Lung (tissue), 12 donors: ENCODE results near the gene DOCK11. TPM values are rescaled to one million over a fixed set of nuclear protein-coding genes. Genes with fewer than 3 reads are reported as not detected.

Experiments used
- ATAC-seq: fragments of 200-7000 bp; cut with Tn5 transposase; one replicate; pipeline ENCODE4 v1.9.1; 2020; ENCODE audit warnings: moderate number of reproducible peaks; ENCODE audit not compliant: insufficient read depth, low FRiP score
- DNase-seq, 3 donors: peaks; one replicate each; pipeline ENCODE4 v3.0.0-alpha.2; 2013 to 2017
- H3K27ac ChIP-seq, 2 donors: one replicate each; pipeline ENCODE4 v1.5.1; 2013; ENCODE audit warnings: mild to moderate bottlenecking in 2 of 2, moderate library complexity in 2 of 2, control low read depth in 1 of 2, inconsistent platforms in 1 of 2, low read depth in 1 of 2, low read length in 1 of 2
- H3K27me3 ChIP-seq, 3 donors: one replicate each; pipeline ENCODE4 v1.5.1; 2013; ENCODE audit warnings: low read length in 2 of 3; ENCODE audit not compliant: control insufficient read depth in 3 of 3, insufficient read depth in 3 of 3
- H3K36me3 ChIP-seq, 4 donors: one replicate each; pipeline ENCODE4 v1.5.1; 2013; ENCODE audit warnings: low read length in 4 of 4, mild to moderate bottlenecking in 1 of 4, moderate library complexity in 1 of 4; ENCODE audit not compliant: control insufficient read depth in 4 of 4, insufficient read depth in 4 of 4
- H3K4me1 ChIP-seq, 5 donors: one replicate each; pipeline ENCODE4 v1.5.1; 2013; ENCODE audit warnings: low read length in 5 of 5, mild to moderate bottlenecking in 2 of 5, moderate library complexity in 1 of 5; ENCODE audit not compliant: control insufficient read depth in 5 of 5, insufficient read depth in 5 of 5
- H3K4me3 ChIP-seq: one replicate; pipeline ENCODE4 v1.5.1; 2013; ENCODE audit warnings: mild to moderate bottlenecking, control low read depth, moderate library complexity
- H3K9ac ChIP-seq, 2 donors: one replicate each; pipeline ENCODE4 v1.5.1; 2013; ENCODE audit warnings: low read length in 2 of 2, control low read depth in 1 of 2; ENCODE audit not compliant: insufficient read depth in 1 of 2
- H3K9me3 ChIP-seq, 4 donors: one replicate each; pipeline ENCODE4 v1.5.1; 2013; ENCODE audit warnings: low read length in 3 of 4, mild to moderate bottlenecking in 1 of 4, moderate library complexity in 1 of 4; ENCODE audit not compliant: control insufficient read depth in 4 of 4, insufficient read depth in 3 of 4
- WGBS, 2 donors: extraction: QIAGEN DNeasy Blood & Tissue Kit; methylation state at CpG; one replicate each; pipeline ENCODE4 v1.1.7; 2013; 5-methylcytosine and 5-hydroxymethylcytosine counted together
- polyA plus RNA-seq, 2 donors: library from polyadenylated mRNA; stranded (reverse); fragments of 200-250 nt; gene quantifications; one replicate each; pipeline ENCODE4 v1.2.1, GENCODE V29; 2013
- total RNA-seq, 2 donors: library from RNA; depleted of rRNA in 1 of 2; stranded (reverse); fragments of >200 nt in 1 of 2; gene quantifications; one replicate each; pipeline ENCODE4 v1.2.1, GENCODE V29; 2014 to 2021
- TF ChIP-seq, protein P1 (sequence below): IDR thresholded peaks from 2 replicates; pipeline ENCODE4 v1.5.1; 2012; ENCODE audit warnings: mild to moderate bottlenecking; ENCODE audit errors: control extremely low read depth, extremely low read depth
- donor health status: control.
- donor health status: control.
- donor health status: Bipolar disorder and iron deficiency.
- donor health status: healthy.
- donor health status: DM: yes; HTN: yes; CAD: no.

The DOCK11 gene
- total and polyA plus RNA-seq, 4 donors = 16.0 to 32.0 (median 23.6) TPM

GRCh38 chrX:118507766-118508165 lies 12.2 kb downstream of the DOCK11 start:
- no peak overlapping the region for H3K27ac ChIP-seq
- no peaks in the 10 kb centered on the region for H3K27me3 ChIP-seq
- WGBS, 2 donors = 46 to 64% methylated on average over 1 of the region's 1 CpG
- DNase-seq = no peak
- H3K9ac ChIP-seq = no peak overlapping the region
- ATAC-seq = no peak
- peaks cover 0 to 4% (median 0%) of the 10 kb centered on the region in 4 donors for H3K9me3 ChIP-seq
- H3K36me3 ChIP-seq = no peaks in the 10 kb centered on the region
- H3K4me1 ChIP-seq = peaks cover 0 to 4% (median 0%) of the 10 kb centered on the region in 5 donors
- H3K4me3 ChIP-seq = no peak overlapping the region
- TF ChIP-seq, protein P1, sequence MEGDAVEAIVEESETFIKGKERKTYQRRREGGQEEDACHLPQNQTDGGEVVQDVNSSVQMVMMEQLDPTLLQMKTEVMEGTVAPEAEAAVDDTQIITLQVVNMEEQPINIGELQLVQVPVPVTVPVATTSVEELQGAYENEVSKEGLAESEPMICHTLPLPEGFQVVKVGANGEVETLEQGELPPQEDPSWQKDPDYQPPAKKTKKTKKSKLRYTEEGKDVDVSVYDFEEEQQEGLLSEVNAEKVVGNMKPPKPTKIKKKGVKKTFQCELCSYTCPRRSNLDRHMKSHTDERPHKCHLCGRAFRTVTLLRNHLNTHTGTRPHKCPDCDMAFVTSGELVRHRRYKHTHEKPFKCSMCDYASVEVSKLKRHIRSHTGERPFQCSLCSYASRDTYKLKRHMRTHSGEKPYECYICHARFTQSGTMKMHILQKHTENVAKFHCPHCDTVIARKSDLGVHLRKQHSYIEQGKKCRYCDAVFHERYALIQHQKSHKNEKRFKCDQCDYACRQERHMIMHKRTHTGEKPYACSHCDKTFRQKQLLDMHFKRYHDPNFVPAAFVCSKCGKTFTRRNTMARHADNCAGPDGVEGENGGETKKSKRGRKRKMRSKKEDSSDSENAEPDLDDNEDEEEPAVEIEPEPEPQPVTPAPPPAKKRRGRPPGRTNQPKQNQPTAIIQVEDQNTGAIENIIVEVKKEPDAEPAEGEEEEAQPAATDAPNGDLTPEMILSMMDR = no peak

DNA sequence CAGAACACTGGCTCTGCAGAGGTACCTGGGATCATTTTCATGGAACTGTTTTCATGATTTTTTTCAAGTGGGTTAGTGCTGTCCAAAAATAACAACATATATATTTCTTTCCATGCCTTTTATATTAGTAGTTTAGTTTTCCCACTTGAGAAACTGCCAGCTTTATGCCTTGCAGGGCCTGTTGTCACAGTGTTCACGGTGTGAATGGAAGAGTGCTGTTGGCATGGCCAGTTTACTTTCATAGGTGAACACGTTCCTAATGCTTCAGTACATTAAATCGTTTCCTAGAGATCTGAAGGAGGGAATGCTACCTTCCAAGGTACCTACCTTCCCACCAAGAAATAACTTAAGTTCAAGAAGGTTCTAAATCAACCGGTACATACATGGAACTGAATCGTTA lies 12.6 kb downstream of the DOCK11 start:
- TF ChIP-seq, protein P1 = no peak
- DNase-seq = no peak
- Histone ChIP-seq H3K36me3 (no peaks in the 10 kb centered on the region), H3K27ac (no peak overlapping the region), H3K9me3 (peaks cover 0 to 4% (median 0%) of the 10 kb centered on the region in 4 donors), H3K9ac (no peak overlapping the region), H3K4me3 (no peak overlapping the region), H3K27me3 (no peaks in the 10 kb centered on the region), H3K4me1 (peaks cover 0 to 4% (median 0%) of the 10 kb centered on the region in 5 donors)
- 74 to 87% methylated on average over 5 of the region's 5 CpGs for WGBS, 2 donors
- ATAC-seq = no peak

DNA sequence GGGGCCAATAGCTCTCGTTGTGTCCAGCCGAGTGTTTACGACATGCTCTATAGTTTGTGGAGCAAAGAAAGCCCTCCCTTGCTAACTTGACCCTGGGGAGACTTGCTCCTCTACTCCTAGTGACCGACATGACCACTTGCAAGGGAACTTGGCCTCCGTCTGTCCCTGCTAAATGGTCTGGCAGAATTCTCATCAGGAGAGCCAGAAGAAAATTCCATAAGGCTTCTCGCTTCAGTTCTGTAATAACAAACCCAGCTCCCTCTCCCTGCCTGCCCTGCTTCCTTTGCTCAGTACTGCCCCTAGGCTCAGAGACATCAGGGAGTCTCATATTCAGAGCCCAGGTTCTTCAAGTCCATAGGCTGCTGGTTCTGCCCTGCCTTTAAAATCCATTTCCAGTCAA lies 13.0 kb downstream of the DOCK11 start:
- DNase-seq (no peak), ATAC-seq (no peak)
- H3K36me3 ChIP-seq = no peaks in the 10 kb centered on the region
- peaks cover 0 to 4% (median 0%) of the 10 kb centered on the region in 5 donors for H3K4me1 ChIP-seq
- no peaks in the 10 kb centered on the region for H3K27me3 ChIP-seq
- H3K4me3 ChIP-seq = no peak overlapping the region
- WGBS, 2 donors = 76 to 77% methylated on average over 6 of the region's 6 CpGs
- H3K9me3 ChIP-seq = peaks cover 0 to 4% (median 0%) of the 10 kb centered on the region in 4 donors
- no peak overlapping the region for H3K9ac ChIP-seq
- H3K27ac ChIP-seq = no peak overlapping the region
- TF ChIP-seq, protein P1 = no peak

- Histone ChIP-seq H3K4me1 (peaks cover 0 to 2% (median 0%) of the 10 kb centered on the region in 5 donors), H3K9me3 (peaks cover 0 to 7% (median 3%) of the 10 kb centered on the region in 4 donors), H3K36me3 (no peaks in the 10 kb centered on the region), H3K4me3 (no peak overlapping the region), H3K27ac (no peak overlapping the region), H3K27me3 (no peaks in the 10 kb centered on the region), H3K9ac (no peak overlapping the region)
- TF ChIP-seq, protein P1 = no peak
- 76 to 79% methylated on average over 5 of the region's 5 CpGs for WGBS, 2 donors
- DNase-seq (no peak), ATAC-seq (no peak)
These were observed 14.5 kb downstream of the DOCK11 start for GRCh38 chrX:118510111-118510510.
